ENCODE data around the gene HMCN1.

Gene HMCN1

GRCh38 chr1:185838111-185838510, 103.9 kb downstream of the HMCN1 start:
- no peaks in the 10 kb centered on the region for H3K9me3 ChIP-seq (ENCODE audit: low read length)
- TF ChIP-seq, protein P1, sequence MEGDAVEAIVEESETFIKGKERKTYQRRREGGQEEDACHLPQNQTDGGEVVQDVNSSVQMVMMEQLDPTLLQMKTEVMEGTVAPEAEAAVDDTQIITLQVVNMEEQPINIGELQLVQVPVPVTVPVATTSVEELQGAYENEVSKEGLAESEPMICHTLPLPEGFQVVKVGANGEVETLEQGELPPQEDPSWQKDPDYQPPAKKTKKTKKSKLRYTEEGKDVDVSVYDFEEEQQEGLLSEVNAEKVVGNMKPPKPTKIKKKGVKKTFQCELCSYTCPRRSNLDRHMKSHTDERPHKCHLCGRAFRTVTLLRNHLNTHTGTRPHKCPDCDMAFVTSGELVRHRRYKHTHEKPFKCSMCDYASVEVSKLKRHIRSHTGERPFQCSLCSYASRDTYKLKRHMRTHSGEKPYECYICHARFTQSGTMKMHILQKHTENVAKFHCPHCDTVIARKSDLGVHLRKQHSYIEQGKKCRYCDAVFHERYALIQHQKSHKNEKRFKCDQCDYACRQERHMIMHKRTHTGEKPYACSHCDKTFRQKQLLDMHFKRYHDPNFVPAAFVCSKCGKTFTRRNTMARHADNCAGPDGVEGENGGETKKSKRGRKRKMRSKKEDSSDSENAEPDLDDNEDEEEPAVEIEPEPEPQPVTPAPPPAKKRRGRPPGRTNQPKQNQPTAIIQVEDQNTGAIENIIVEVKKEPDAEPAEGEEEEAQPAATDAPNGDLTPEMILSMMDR (IDR thresholded peaks at IDR 0.05; ENCODE audit: low read length) = no peak
- no peak for TF ChIP-seq EZH2 (IDR thresholded peaks at IDR 0.05; ENCODE audit: borderline replicate concordance, low read length)
- H3K4me3 ChIP-seq (ENCODE audit: low read depth, low read length, poor library complexity, severe bottlenecking) = no peak overlapping the region
- H3K4me1 ChIP-seq (ENCODE audit: insufficient read depth, low read length, severe bottlenecking) = no peaks in the 10 kb centered on the region
- H3K9me2 ChIP-seq (ENCODE audit: low read depth, low read length) = no peaks in the 10 kb centered on the region
- H4K20me1 ChIP-seq (ENCODE audit: insufficient read depth, low read length) = no peaks in the 10 kb centered on the region
- no peaks in the 10 kb centered on the region for H3K36me3 ChIP-seq (ENCODE audit: insufficient read depth, low read length)
- no peaks in the 10 kb centered on the region for H3F3A ChIP-seq (ENCODE audit: insufficient read depth, low read length)
- no peaks in the 10 kb centered on the region for H3K27me3 ChIP-seq (ENCODE audit: insufficient read depth, low read length)
- H3K27ac ChIP-seq (ENCODE audit: low read depth, low read length, poor library complexity, severe bottlenecking) = no peak overlapping the region
- H3K79me2 ChIP-seq (ENCODE audit: insufficient read depth, low read length) = no peaks in the 10 kb centered on the region
- no peak overlapping the region for H3K4me2 ChIP-seq (ENCODE audit: low read length)
- H2AFZ ChIP-seq (ENCODE audit: low read length) = no peak overlapping the region
- no peak overlapping the region for H3K9ac ChIP-seq (ENCODE audit: low read length)

DNA sequence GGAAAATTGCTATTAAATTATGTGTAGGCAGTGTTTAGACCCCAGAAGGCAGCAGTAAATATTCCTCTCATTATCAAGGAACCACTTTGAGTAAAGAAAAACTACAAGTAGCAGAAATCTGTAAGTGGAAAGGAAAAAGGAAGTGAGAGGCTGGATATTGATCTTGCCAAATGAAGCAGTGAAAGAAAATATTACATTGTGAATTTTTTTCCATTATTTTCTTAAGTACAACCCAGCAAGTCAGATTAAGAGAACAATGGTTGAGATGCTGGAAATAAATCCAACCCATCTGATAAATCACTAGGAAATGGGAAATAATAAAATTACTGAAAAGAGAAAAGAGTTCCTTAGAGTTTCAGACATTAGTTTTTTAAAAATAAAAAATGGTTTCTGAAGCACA, 106.7 kb downstream of the HMCN1 start:
- Histone ChIP-seq H3K9ac (ENCODE audit: low read length) (no peak overlapping the region), H3K4me2 (ENCODE audit: low read length) (no peak overlapping the region), H4K20me1 (ENCODE audit: insufficient read depth, low read length) (no peaks in the 10 kb centered on the region), H2AFZ (ENCODE audit: low read length) (no peak overlapping the region), H3K9me2 (ENCODE audit: low read depth, low read length) (no peaks in the 10 kb centered on the region), H3K36me3 (ENCODE audit: insufficient read depth, low read length) (no peaks in the 10 kb centered on the region), H3K27ac (ENCODE audit: low read depth, low read length, poor library complexity, severe bottlenecking) (no peak overlapping the region), H3K79me2 (ENCODE audit: insufficient read depth, low read length) (no peaks in the 10 kb centered on the region), H3K27me3 (ENCODE audit: insufficient read depth, low read length) (no peaks in the 10 kb centered on the region), H3K9me3 (ENCODE audit: low read length) (no peaks in the 10 kb centered on the region), H3K4me1 (ENCODE audit: insufficient read depth, low read length, severe bottlenecking) (no peaks in the 10 kb centered on the region), H3F3A (ENCODE audit: insufficient read depth, low read length) (no peaks in the 10 kb centered on the region), H3K4me3 (ENCODE audit: low read depth, low read length, poor library complexity, severe bottlenecking) (no peak overlapping the region)
- TF ChIP-seq EZH2 (IDR thresholded peaks at IDR 0.05; ENCODE audit: borderline replicate concordance, low read length) = no peak
- TF ChIP-seq, protein P1 (IDR thresholded peaks at IDR 0.05; ENCODE audit: low read length) = no peak

GRCh38 chr1:185843297-185843869, 109.2 kb downstream of the HMCN1 start:
- Histone ChIP-seq H3K4me3 (ENCODE audit: low read depth, low read length, poor library complexity, severe bottlenecking) (no peak overlapping the region), H3K27ac (ENCODE audit: low read depth, low read length, poor library complexity, severe bottlenecking) (no peak overlapping the region), H3K9ac (ENCODE audit: low read length) (no peak overlapping the region), H3K27me3 (ENCODE audit: insufficient read depth, low read length) (no peaks in the 10 kb centered on the region), H3K9me3 (ENCODE audit: low read length) (no peaks in the 10 kb centered on the region), H3K36me3 (ENCODE audit: insufficient read depth, low read length) (no peaks in the 10 kb centered on the region), H2AFZ (ENCODE audit: low read length) (no peak overlapping the region), H3K9me2 (ENCODE audit: low read depth, low read length) (no peaks in the 10 kb centered on the region), H4K20me1 (ENCODE audit: insufficient read depth, low read length) (no peaks in the 10 kb centered on the region), H3F3A (ENCODE audit: insufficient read depth, low read length) (no peaks in the 10 kb centered on the region), H3K79me2 (ENCODE audit: insufficient read depth, low read length) (no peaks in the 10 kb centered on the region), H3K4me1 (ENCODE audit: insufficient read depth, low read length, severe bottlenecking) (no peaks in the 10 kb centered on the region), H3K4me2 (ENCODE audit: low read length) (no peak overlapping the region)
- TF ChIP-seq, protein P1 (IDR thresholded peaks at IDR 0.05; ENCODE audit: low read length) = no peak
- no peak for TF ChIP-seq EZH2 (IDR thresholded peaks at IDR 0.05; ENCODE audit: borderline replicate concordance, low read length)
